NCI-H1105 treated with DMSO at 0.1 percent for 48 hours (cell line): Measurements from ENCODE around the gene DHRS9.
"Not testable (repeated sequence)": the region's sequence is repeated elsewhere in the genome, so short reads cannot be mapped to it uniquely, and the experiment has no call there.

Experiments
- DNase-seq: peaks from one replicate; lab custom pipeline; 2025; lab: John Stamatoyannopoulos, UW

Gene DHRS9

GRCh38 chr2:169069341-169069740 is at the start of gene DHRS9:
Gene DHRS9 (plus strand): TSS chr2:169069563. CDS start chr2:169081582, 12,019 bp downstream.
- no peak for DNase-seq

DNA sequence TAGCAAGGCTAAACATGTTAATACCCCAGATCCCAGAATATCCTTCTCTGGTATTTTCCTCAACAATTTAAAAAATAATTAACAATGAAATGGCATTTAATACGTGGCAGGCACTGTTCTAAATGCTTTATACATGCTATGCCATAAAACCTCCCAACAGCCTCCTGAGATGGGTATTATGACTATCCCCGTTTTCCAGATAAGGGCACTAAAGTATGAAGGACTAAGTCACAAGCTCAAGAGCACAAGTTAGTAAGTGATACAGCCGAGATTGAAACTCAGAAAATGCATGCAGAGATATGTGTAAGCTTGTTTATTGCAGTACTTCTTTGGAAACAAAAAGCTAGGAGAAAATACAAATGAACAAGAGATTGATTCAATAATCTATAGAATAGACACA is 46.2 kb upstream of the DHRS9 start:
- DNase-seq = no peak

DNA sequence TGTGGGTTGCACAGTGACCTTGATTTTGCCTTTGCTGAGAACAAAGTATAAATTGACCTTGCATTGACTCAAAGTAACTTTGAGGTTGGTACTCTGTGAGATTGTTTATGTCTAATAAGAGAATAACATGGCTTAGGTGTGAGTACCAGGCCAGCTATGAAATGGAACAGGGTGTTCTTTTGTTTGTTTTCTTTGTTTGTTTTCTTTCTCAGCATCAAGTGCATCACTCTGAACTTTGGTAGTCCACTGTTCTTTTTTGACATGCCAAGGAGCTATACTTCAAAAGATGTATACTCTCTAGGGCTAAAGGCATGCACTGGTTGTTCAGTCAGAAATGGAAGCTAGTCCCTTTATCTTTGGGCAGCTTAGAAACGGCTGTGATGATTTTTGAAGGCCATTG is 43.3 kb upstream of the DHRS9 start:
- DNase-seq = no peak

DNA sequence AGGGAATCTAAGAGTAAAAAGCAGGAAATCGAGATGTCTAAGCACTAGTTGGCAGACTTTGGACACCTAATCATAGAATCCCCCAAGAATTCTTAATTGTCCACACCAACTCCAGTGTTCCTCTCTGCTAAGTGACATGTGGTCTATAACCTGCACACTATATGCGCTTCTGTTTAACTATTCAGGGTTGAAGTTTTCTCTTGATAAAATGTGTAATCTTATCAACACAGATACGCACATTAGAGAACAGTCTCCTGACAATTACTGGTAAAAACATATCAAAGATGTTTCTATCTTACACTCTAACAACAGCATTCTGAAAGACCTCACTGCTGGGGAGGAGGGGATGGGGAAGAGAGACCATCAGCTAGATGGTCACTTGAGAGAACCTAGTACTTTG is 42.1 kb upstream of the DHRS9 start:
- DNase-seq = no peak

- no peak for DNase-seq
Measured at GRCh38 chr2:169029341-169029740, 40.0 kb upstream of the DHRS9 start.

GRCh38 chr2:169031202-169031601 is 38.2 kb upstream of the DHRS9 start, which contains the start of gene ABCB11:
Gene ABCB11 (minus strand): TSS chr2:169031324. CDS start chr2:169018125, 13,199 bp downstream.
- no peak for DNase-seq

- DNase-seq = no peak
Measured at GRCh38 chr2:169034256-169034655, 35.1 kb upstream of the DHRS9 start.

DNA sequence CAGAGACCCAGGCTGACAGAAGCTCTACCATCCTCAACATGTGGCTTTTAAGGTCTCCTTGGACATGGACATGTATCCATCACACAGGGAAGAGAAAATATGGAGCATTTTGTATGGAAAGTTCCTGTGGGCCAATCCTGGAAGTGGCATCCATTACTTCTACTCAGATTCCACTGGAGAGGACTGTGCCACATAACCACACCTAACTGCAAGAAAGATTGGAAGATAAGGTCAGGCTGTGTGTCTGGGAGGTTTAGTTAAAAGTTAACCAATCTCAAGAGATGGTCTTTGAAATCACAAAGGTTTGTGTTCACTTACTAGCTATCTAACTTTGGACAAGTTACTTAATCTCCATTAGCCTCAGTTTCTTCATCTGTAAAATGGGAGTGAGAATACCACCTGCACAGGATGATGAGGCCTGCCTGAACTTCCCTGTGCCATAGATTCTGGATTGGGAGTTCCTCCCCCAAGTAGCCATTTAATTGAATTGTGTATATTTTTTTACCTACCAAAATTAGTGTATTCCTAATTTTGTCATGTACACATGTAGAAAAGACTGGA is 34.3 kb upstream of the DHRS9 start:
- DNase-seq = no peak

DNA sequence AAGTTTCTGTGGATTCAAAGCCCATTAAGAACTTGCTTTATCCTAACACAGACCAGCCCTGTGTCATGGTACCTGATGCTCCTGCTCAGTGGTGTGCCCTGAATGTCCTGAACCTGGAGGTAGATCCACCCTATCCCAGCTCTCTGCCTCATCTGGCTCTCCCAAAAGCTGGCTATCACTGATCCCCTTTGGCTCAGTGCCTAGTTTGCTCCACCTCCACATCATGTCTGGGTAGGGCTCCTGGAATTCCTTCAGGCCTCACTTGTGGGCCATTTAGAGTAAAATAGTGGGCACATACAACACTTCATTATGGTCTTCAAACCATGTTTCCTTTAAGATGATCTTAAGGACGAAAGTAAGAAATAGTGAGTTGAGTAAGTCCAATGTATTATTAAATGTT is 33.5 kb upstream of the DHRS9 start:
- DNase-seq = no peak

- no peak for DNase-seq
Measured at GRCh38 chr2:169036736-169037440, 32.5 kb upstream of the DHRS9 start.

DNA sequence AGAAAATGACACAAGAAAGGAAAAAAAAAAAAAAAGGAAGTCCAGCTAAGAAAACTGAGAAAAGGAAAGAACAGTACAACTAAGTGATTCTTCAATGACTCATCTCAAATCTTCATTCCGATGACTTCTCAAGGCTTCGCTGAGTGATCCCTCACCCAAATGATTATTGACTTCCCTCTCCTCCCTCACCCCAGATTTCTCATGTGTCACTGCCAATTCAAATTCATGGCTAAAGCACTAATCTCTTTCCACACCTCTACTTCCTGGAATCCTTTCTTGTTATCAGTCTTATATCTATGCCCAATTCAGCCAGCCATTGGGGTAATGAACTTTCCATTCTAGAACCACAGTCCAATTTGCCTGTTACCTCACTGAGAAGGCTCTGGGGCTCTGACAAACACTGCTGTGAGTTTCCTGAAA is 31.0 kb upstream of the DHRS9 start:
- DNase-seq = no peak

DNA sequence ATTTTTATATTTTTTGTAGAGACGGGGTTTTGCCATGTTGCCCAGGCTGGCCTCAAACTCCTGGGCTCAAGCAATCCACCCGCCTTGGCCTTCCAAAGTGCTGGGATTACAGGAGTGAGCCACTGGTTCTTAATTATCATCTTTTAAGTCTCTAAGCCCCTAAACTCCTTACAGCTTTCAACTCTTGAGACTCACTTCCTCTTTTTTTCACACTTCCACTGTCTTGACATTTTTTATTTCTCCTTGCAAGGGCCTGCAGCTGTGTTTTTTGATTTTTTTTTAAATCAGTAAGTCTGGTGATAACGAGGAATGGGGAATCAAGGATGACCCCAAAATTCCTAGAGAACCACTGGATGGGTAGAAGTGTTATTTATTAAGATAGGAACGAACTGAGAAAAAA is 29.7 kb upstream of the DHRS9 start:
- DNase-seq = no peak

DNA sequence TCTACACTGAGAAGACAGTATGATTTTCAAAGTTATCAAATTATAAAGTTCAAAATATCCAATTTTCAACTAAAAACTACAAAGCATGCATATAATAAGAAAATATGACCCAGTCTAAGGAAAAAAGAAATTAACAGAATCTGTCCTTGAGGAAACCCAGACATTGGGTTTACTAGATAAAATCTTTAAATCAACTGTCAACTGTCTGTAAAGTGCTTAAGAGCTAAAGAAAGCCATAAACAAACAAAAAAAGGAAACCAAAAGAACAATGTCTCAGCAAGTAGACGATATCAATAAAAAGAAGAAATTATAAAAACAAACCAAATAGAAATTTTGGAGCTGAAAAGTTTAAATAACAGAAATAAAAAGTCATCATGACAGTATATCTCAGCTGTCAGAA is 27.8 kb upstream of the DHRS9 start:
- DNase-seq = no peak

- no peak for DNase-seq
Measured at GRCh38 chr2:169042856-169043255, 26.5 kb upstream of the DHRS9 start.

DNA sequence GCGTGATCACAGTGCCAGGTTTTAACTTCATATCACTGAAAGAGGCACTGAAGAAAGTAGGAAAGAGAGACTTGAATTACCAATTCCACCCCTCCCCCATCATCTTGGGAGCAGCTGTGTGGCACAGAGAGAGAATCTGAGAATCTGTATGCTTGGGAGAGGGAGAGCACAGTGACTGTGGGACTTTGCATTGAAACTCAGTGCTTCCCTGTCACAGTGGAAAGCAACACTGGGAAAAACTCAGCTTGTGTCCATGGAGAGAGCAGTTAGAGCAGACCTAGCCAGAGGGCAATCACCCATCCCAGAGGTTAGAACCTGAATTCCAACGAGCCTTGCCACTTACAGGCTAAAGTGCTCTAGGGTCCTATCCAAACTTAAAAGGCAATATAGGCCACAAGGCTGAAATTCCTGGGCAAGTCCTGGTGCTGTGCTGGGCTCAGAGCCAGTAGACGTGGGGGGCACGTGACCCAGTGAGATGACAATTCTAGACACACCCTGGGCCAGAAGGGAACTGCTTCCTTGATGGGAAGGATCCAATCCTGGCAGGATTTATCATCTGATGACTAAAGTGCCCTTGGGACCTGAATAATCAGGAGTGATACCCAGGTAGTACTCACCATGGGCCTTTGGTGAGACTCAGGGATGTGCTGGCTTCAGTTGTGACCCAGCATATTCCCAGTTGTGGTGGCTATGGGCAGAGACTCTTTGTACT is 22.8 kb upstream of the DHRS9 start:
- DNase-seq = no peak

- DNase-seq = no peak
Measured at GRCh38 chr2:169047256-169048250, 21.8 kb upstream of the DHRS9 start.

DNA sequence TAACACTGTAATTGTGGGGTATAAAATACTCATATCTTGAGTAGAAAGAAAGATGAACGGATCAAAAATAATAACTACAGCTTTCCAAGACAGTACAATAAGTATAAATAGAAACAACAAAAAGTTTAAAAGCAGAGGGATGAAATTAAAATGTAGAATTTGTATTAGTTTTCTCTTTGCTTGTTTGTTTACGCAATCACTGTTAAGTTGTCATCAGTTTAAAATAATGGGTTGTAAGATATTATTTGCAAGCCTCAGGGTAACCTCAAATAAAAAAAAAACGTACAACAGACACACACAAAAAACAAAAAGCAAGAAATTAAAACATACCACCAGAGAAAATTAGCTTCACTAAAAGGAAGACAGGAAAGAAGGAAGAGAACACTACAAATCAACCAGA is 20.2 kb upstream of the DHRS9 start:
- DNase-seq = no peak

DNA sequence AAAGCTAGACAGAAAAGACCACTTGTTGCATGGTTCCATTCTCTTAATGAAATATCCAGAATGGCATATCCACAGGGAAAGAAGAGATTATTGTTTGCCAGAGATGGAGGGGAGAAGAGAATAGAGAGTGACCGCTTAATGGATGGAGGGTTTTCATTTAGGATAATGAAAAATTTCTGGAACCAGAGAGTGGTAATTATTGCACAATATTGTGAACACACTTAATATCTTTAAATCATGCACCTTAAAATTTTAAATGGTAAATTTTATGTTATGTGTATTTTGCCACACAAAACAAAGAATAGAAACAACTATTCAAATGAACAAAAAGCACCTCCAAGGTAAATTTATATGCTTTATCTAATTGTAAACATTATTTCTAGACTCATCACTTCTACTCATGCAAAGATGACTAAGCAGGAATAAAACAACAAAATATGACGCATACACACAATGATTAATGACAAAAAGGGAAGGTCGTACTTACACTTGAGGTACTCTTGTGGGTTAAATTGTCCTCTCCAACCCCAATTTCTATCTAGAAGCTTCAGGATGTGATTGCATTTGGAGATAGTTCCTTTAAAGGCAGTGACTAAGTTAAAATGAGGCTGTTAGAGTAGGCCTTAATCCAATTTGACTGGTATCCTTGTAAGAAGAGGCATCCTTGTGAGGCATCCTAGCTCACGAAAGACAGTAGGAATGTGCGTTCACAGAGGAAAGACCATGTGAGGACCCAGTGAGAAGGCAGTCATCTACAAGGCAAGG is 18.7 kb upstream of the DHRS9 start:
- no peak for DNase-seq

- DNase-seq = not testable (repeated sequence)
Measured at GRCh38 chr2:169054575-169054974, 14.8 kb upstream of the DHRS9 start.

DNA sequence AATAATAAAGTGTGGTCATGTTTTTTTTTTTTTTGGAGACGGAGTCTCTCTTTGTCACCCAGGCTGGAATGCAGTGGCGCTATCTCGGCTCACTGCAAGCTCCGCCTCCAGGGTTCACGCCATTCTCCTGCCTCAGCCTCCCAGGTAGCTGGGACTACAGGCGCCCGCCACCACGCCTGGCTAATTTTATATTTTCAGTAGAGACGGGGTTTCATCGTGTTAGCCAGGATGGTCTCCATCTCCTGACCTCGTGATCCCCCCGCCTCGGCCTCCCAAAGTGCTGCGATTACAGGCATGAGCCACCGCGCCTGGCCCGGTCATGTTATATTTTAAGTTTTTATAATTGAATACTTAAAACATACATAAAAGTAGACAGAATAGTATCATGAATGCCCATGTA is 5.2 kb upstream of the DHRS9 start:
- DNase-seq = not testable (repeated sequence)

DNA sequence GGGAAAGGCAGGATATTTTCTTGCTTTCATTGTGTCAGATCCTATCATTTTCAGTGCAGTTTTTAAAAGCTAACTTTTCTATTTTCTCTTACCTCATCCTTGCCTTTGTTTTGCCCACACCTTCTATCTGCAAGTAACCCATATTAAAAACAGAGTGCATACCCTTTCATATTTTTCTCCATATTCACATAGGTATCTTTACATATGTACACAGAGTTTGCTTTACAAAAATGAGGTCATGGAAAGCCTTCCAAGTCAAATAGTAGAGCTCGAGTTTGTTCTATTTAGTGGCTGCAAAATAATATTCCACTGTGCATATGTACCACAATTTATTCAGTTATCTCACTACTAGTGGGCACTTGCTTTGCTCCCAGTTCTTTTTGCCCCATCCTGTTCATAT is 3.9 kb upstream of the DHRS9 start:
- DNase-seq = no peak
